ENCODE measurements around the gene TARBP1. TPM values are rescaled to one million over a fixed set of nuclear protein-coding genes. Genes with fewer than 3 reads are reported as not detected.

Gene TARBP1
- total and polyA plus RNA-seq, 2 of the 8 experiments (the other 6 are each of a cell fraction or from before 2014, with no cell fraction given): 21.9 to 32.3 TPM

DNA sequence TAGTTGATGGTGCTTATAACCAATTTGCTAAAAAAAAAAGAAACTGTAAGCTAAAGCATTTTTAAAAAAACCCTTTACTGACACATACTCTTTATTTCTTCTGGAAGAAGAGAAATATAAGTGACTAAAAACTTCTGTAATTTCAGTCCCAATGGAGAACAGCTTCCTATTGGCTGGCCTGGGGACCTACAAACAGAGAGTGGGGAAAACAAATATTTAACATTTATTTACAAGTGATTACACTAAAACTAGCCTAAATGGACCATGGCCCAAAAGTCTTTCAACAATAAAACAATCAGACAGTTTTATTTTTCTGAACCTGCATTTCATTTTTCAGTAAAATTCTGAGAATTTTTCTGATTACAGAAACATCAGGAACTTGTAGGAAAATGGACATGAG, 15.2 kb downstream of the TARBP1 start:
- Histone ChIP-seq H4K5ac (ENCODE audit: insufficient read length, low read depth, low read length) (no peak overlapping the region), H2BK15ac (ENCODE audit: low read length) (no peak overlapping the region), H2BK12ac (ENCODE audit: low read depth, low read length) (no peak overlapping the region), H2BK20ac (ENCODE audit: low read length) (no peak overlapping the region), H3K56ac (replicated peaks; ENCODE audit: insufficient read length, low read depth, low read length) (no peak overlapping the region), H2AK5ac (ENCODE audit: low read depth, low read length) (no peak overlapping the region), H3K9ac (replicated peaks in 1 of 4; ENCODE audit: extremely low read depth in 1 of 4, low read depth in 3 of 4, low read length in 3 of 4) (no peak overlapping the region), H3K9me3 (ENCODE audit: insufficient read depth in 2 of 2, low read depth in 1 of 2, low read length in 1 of 2) (no peaks in the 10 kb centered on the region), H4K20me1 (replicated peaks in 1 of 2; ENCODE audit: control insufficient read depth in 1 of 2, insufficient read depth in 2 of 2, low read length in 2 of 2) (no peaks in the 10 kb centered on the region), H2BK120ac (replicated peaks; ENCODE audit: low read depth, low read length) (no peak overlapping the region), H3K23me2 (ENCODE audit: low read depth, low read length) (no peaks in the 10 kb centered on the region), H3K79me2 (ENCODE audit: control insufficient read depth in 1 of 2, insufficient read depth in 2 of 2, low read length in 2 of 2) (no peaks in the 10 kb centered on the region), H2BK5ac (ENCODE audit: low read depth, low read length) (no peak overlapping the region), H4K91ac (replicated peaks; ENCODE audit: insufficient read length, low read length) (no peak overlapping the region), H3K4me1 (replicated peaks in 1 of 4; ENCODE audit: control insufficient read depth in 3 of 4, insufficient read depth in 4 of 4, low read length in 3 of 4) (no peaks in the 10 kb centered on the region), H3K79me1 (ENCODE audit: low read depth, low read length) (no peaks in the 10 kb centered on the region), H3K14ac (ENCODE audit: insufficient read length) (no peak overlapping the region), H3K4me2 (ENCODE audit: insufficient read depth in 1 of 2, low read depth in 2 of 2, low read length in 2 of 2) (no peak overlapping the region), H3K27me3 (replicated peaks in 1 of 4; ENCODE audit: control insufficient read depth in 3 of 4, extremely low read depth in 1 of 4, insufficient read depth in 3 of 4, low read length in 3 of 4) (no peaks in the 10 kb centered on the region), H3K4me3 (ENCODE audit: extremely low read depth in 1 of 4, insufficient read depth in 2 of 4, low read depth in 3 of 4, low read length in 4 of 4) (no peak overlapping the region), H3K23ac (ENCODE audit: insufficient read length) (no peak overlapping the region), H3K18ac (ENCODE audit: extremely low read depth, low read length) (no peak overlapping the region), H2AFZ (ENCODE audit: low read length) (no peak overlapping the region), H3K4ac (replicated peaks; ENCODE audit: insufficient read length, low read depth, low read length) (no peak overlapping the region), H3K27ac (ENCODE audit: low read depth, low read length) (no peak overlapping the region), H4K8ac (ENCODE audit: extremely low read depth, insufficient read depth, low read length) (no peak overlapping the region), H3K36me3 (ENCODE audit: control insufficient read depth in 2 of 4, insufficient read depth in 4 of 4, low read length in 3 of 4) (peaks cover 0 to 6% (median 3%) of the 10 kb centered on the region in 4 experiments; a peak in 2 of 8 replicates)
- ChIA-PET CTCF (ENCODE audit: partially characterized antibody) (no interaction called here), POLR2A (ENCODE audit: partially characterized antibody) (interaction anchor here (0.6 kb wide), 1 partner anchor 901 kb away, joined by 4 read pairs; no protein-coding TSS in a partner anchor)
- no peak for DNase-seq (ENCODE audit: low read depth in 1 of 2, low spot score in 2 of 2)
- FAIRE-seq: no peak
- TF ChIP-seq EP300 (IDR thresholded peaks at IDR 0.05; ENCODE audit: borderline replicate concordance in 1 of 2, low read depth in 2 of 2, low read length in 2 of 2) (no peak), RAD21 (IDR thresholded peaks at IDR 0.05 in 1 of 2, conservative IDR thresholded peaks at IDR 0.05 in 1 of 2; ENCODE audit: low read depth in 2 of 2, low read length in 2 of 2) (no peak), BACH1 (IDR thresholded peaks at IDR 0.05; ENCODE audit: low read length) (no peak), EGR1 (IDR thresholded peaks at IDR 0.05; ENCODE audit: borderline replicate concordance, low read depth, low read length) (no peak), CREB1 (IDR thresholded peaks at IDR 0.05) (no peak), RXRA (IDR thresholded peaks at IDR 0.05; ENCODE audit: insufficient read depth, low read depth, low read length) (no peak), KDM5A (IDR thresholded peaks at IDR 0.05; ENCODE audit: low read length) (no peak), SP1 (IDR thresholded peaks at IDR 0.05; ENCODE audit: low read depth, low read length) (no peak), NRF1 (IDR thresholded peaks at IDR 0.05; ENCODE audit: low read depth, low read length) (no peak), KDM4A (IDR thresholded peaks at IDR 0.05; ENCODE audit: low read depth, low read length, severe bottlenecking) (no peak), RBBP5 (IDR thresholded peaks at IDR 0.05; ENCODE audit: borderline replicate concordance, low read depth, low read length) (no peak), SP4 (IDR thresholded peaks at IDR 0.05; ENCODE audit: low read length) (no peak), SIRT6 (IDR thresholded peaks at IDR 0.05; ENCODE audit: low read length) (no peak), BRCA1 (IDR thresholded peaks at IDR 0.05; ENCODE audit: low read depth, low read length) (no peak), BCL11A (IDR thresholded peaks at IDR 0.05; ENCODE audit: low read depth in 2 of 2, low read length in 2 of 2) (no peak), POU5F1 (IDR thresholded peaks at IDR 0.05; ENCODE audit: low read depth, low read length) (no peak), TAF7 (optimal IDR thresholded peaks at IDR 0.05; ENCODE audit: borderline replicate concordance, low read depth, low read length) (no peak)
